HEK293 (cell line): ENCODE results near the gene PKDREJ.

Experiments
- CTCF ChIA-PET: fragments of 350-600 bp; formaldehyde crosslinking; extraction: SDS; loops from one replicate; lab custom pipeline; 2021; ENCODE audit warnings: antibody characterized with exemption; lab: Yijun Ruan, JAX
- POLR2A ChIA-PET: fragments of 300-600 bp; formaldehyde crosslinking; extraction: SDS; loops from one replicate; lab custom pipeline; 2020; ENCODE audit warnings: antibody characterized with exemption, inconsistent platforms; lab: Yijun Ruan, JAX
- H3K27ac ChIP-seq: fragments of 200-500 bp; sonication (Bioruptor generic); 2 replicates; pipeline ENCODE4 v1.5.1; 2014; ENCODE audit warnings: low read depth, low read length, control low read depth, inconsistent platforms; ENCODE audit errors: extremely low read depth
- H3K36me3 ChIP-seq, 2 experiments: fragments of 200-500 bp in 1 of 2; sonication (Bioruptor generic) in 1 of 2; 1 replicate in 1 of 2; 2 replicates in 1 of 2; pipeline ENCODE4 v1.5.1; 2014 to 2017; ENCODE audit warnings: inconsistent platforms in 2 of 2, low read length in 2 of 2; ENCODE audit not compliant: control insufficient read depth in 2 of 2, insufficient read depth in 1 of 2
- H3K4me1 ChIP-seq: fragments of 200-500 bp; sonication (Bioruptor generic); 2 replicates; pipeline ENCODE4 v1.5.1; 2014; ENCODE audit warnings: mild to moderate bottlenecking, low read length, inconsistent platforms; ENCODE audit not compliant: control insufficient read depth, insufficient read depth
- H3K4me3 ChIP-seq: 2 replicates; pipeline ENCODE4 v1.5.1; 2011; ENCODE audit warnings: low read depth, mild to moderate bottlenecking, control low read depth, low read length, moderate library complexity
- H3K9me3 ChIP-seq: fragments of 200-500 bp; sonication (Bioruptor generic); 2 replicates; pipeline ENCODE4 v1.5.1; 2014; ENCODE audit warnings: low read depth, low read length, inconsistent platforms; ENCODE audit not compliant: control insufficient read depth, insufficient read depth
- GLIS1 ChIP-seq: fragments of 450-650 bp; formaldehyde crosslinking; IDR thresholded peaks from 2 replicates; pipeline ENCODE4 v1.5.1; 2016; ENCODE audit warnings: missing biosample characterization, missing genetic modification characterization
- HOXD13 ChIP-seq: sonication (generic); formaldehyde crosslinking; IDR thresholded peaks from 2 replicates; pipeline ENCODE4 v1.8.0; 2022; ENCODE audit warnings: missing genetic modification reagents, borderline replicate concordance
- OSR2 ChIP-seq: fragments of 450-650 bp; formaldehyde crosslinking; IDR thresholded peaks from 2 replicates; pipeline ENCODE4 v1.5.1; 2016; ENCODE audit warnings: missing biosample characterization, missing genetic modification characterization
- OVOL3 ChIP-seq: fragments of 450-650 bp; formaldehyde crosslinking; IDR thresholded peaks from 2 replicates; pipeline ENCODE4 v1.5.1; 2016; ENCODE audit warnings: missing biosample characterization, missing genetic modification characterization
- WT1 ChIP-seq: fragments of 450-650 bp; formaldehyde crosslinking; IDR thresholded peaks from 2 replicates; pipeline ENCODE4 v1.5.1; 2016; ENCODE audit warnings: missing biosample characterization, missing genetic modification characterization
- YY1 ChIP-seq: fragments of 450-650 bp; formaldehyde crosslinking; IDR thresholded peaks from 2 replicates; pipeline ENCODE4 v1.5.1; 2018; ENCODE audit warnings: missing biosample characterization, missing genetic modification characterization
- ZBTB20 ChIP-seq: fragments of 450-650 bp; formaldehyde crosslinking; IDR thresholded peaks from 2 replicates; pipeline ENCODE4 v1.5.1; 2016; ENCODE audit warnings: missing biosample characterization, missing genetic modification characterization
- ZNF114 ChIP-seq: fragments of 450-650 bp; formaldehyde crosslinking; IDR thresholded peaks from 2 replicates; pipeline ENCODE4 v1.5.0; 2017; ENCODE audit warnings: missing biosample characterization, missing genetic modification characterization
- ZNF121 ChIP-seq: fragments of 450-650 bp; formaldehyde crosslinking; IDR thresholded peaks from 2 replicates; pipeline ENCODE4 v1.5.1; 2016; ENCODE audit warnings: missing biosample characterization, missing genetic modification characterization
- ZNF146 ChIP-seq: fragments of 450-650 bp; formaldehyde crosslinking; IDR thresholded peaks from 2 replicates; pipeline ENCODE4 v1.5.1; 2016; ENCODE audit warnings: missing biosample characterization, missing genetic modification characterization
- ZNF223 ChIP-seq: fragments of 450-650 bp; formaldehyde crosslinking; IDR thresholded peaks from 2 replicates; pipeline ENCODE4 v1.5.1; 2016; ENCODE audit warnings: missing biosample characterization, missing genetic modification characterization
- ZNF292 ChIP-seq: fragments of 450-650 bp; formaldehyde crosslinking; IDR thresholded peaks from 2 replicates; pipeline ENCODE4 v1.5.1; 2016; ENCODE audit warnings: low read depth, missing biosample characterization, missing genetic modification characterization, borderline replicate concordance
- ZNF335 ChIP-seq: fragments of 450-650 bp; formaldehyde crosslinking; conservative IDR thresholded peaks from 2 replicates; pipeline ENCODE4 v1.5.1; 2016; ENCODE audit warnings: missing biosample characterization, missing genetic modification characterization
- ZNF426 ChIP-seq: fragments of 450-650 bp; formaldehyde crosslinking; IDR thresholded peaks from 2 replicates; pipeline ENCODE4 v1.5.1; 2017; ENCODE audit warnings: missing biosample characterization, missing genetic modification characterization, mild to moderate bottlenecking, inconsistent platforms, moderate library complexity
- ZNF514 ChIP-seq: fragments of 450-650 bp; formaldehyde crosslinking; IDR thresholded peaks from 2 replicates; pipeline ENCODE4 v1.5.1; 2016; ENCODE audit warnings: missing biosample characterization, missing genetic modification characterization
- ZNF560 ChIP-seq: fragments of 450-650 bp; formaldehyde crosslinking; IDR thresholded peaks from 2 replicates; pipeline ENCODE4 v1.5.1; 2017; ENCODE audit warnings: missing biosample characterization, missing genetic modification characterization, borderline replicate concordance
- ZNF610 ChIP-seq: fragments of 450-650 bp; formaldehyde crosslinking; IDR thresholded peaks from 2 replicates; pipeline ENCODE4 v1.5.1; 2016; ENCODE audit warnings: missing biosample characterization, missing genetic modification characterization, borderline replicate concordance
- ZSCAN16 ChIP-seq: fragments of 450-650 bp; formaldehyde crosslinking; IDR thresholded peaks from 2 replicates; pipeline ENCODE4 v1.5.1; 2016; ENCODE audit warnings: missing biosample characterization, missing genetic modification characterization
- ZSCAN18 ChIP-seq: fragments of 450-650 bp; formaldehyde crosslinking; IDR thresholded peaks from 2 replicates; pipeline ENCODE4 v1.5.1; 2016; ENCODE audit warnings: missing biosample characterization, missing genetic modification characterization
- ZSCAN30 ChIP-seq: fragments of 450-650 bp; IDR thresholded peaks from 2 replicates; pipeline ENCODE4 v1.5.1; 2018; ENCODE audit warnings: missing biosample characterization, mild to moderate bottlenecking, missing genetic modification characterization, moderate library complexity
- TF ChIP-seq, protein P1 (sequence below): fragments of 450-650 bp; formaldehyde crosslinking; conservative IDR thresholded peaks from 2 replicates; pipeline ENCODE4 v1.5.1; 2016; ENCODE audit warnings: low read depth, missing biosample characterization, missing genetic modification characterization
- TF ChIP-seq, protein P2 (sequence below): fragments of 450-650 bp; formaldehyde crosslinking; conservative IDR thresholded peaks from 2 replicates; pipeline ENCODE4 v1.5.1; 2016; ENCODE audit warnings: low read depth, missing biosample characterization, missing genetic modification characterization
- TF ChIP-seq, protein P3 (sequence below): fragments of 450-650 bp; formaldehyde crosslinking; IDR thresholded peaks from 2 replicates; pipeline ENCODE4 v1.5.1; 2017; ENCODE audit warnings: missing biosample characterization, mild to moderate bottlenecking, missing genetic modification characterization, moderate library complexity
- TF ChIP-seq, protein P4 (sequence below): fragments of 450-650 bp; formaldehyde crosslinking; IDR thresholded peaks from 2 replicates; pipeline ENCODE4; 2016; ENCODE audit warnings: missing biosample characterization, missing genetic modification characterization

PKDREJ gene

DNA sequence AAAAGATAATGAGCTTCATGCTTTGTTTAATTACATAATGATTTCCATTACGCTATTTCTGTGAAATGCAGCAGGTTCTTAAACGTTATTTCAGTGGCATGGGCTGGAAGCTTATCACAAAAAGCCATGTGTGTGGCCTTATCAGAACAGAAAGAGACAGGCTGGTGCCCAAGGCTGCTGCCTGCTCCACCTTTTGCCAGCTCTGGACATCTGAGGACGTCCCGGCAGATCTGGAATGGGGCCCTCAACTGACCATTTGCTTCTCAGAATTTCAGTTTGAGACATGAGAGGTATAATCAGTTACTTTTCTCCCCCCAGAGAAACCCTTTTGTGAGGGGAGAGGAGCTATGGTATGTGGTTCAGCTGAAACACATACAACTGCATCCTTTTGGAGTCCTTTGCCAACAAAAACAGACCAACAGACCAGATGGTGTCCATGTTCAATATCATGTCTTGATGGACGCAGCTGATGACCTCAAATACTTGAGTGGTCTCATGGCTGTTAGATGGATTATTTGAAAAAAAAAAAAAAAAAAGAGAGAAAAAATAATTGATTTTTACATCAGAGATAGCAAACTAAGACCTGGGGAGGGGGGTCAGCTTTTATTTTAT is 21.6 kb downstream of the PKDREJ start (continued):
- TF ChIP-seq, protein P1, sequence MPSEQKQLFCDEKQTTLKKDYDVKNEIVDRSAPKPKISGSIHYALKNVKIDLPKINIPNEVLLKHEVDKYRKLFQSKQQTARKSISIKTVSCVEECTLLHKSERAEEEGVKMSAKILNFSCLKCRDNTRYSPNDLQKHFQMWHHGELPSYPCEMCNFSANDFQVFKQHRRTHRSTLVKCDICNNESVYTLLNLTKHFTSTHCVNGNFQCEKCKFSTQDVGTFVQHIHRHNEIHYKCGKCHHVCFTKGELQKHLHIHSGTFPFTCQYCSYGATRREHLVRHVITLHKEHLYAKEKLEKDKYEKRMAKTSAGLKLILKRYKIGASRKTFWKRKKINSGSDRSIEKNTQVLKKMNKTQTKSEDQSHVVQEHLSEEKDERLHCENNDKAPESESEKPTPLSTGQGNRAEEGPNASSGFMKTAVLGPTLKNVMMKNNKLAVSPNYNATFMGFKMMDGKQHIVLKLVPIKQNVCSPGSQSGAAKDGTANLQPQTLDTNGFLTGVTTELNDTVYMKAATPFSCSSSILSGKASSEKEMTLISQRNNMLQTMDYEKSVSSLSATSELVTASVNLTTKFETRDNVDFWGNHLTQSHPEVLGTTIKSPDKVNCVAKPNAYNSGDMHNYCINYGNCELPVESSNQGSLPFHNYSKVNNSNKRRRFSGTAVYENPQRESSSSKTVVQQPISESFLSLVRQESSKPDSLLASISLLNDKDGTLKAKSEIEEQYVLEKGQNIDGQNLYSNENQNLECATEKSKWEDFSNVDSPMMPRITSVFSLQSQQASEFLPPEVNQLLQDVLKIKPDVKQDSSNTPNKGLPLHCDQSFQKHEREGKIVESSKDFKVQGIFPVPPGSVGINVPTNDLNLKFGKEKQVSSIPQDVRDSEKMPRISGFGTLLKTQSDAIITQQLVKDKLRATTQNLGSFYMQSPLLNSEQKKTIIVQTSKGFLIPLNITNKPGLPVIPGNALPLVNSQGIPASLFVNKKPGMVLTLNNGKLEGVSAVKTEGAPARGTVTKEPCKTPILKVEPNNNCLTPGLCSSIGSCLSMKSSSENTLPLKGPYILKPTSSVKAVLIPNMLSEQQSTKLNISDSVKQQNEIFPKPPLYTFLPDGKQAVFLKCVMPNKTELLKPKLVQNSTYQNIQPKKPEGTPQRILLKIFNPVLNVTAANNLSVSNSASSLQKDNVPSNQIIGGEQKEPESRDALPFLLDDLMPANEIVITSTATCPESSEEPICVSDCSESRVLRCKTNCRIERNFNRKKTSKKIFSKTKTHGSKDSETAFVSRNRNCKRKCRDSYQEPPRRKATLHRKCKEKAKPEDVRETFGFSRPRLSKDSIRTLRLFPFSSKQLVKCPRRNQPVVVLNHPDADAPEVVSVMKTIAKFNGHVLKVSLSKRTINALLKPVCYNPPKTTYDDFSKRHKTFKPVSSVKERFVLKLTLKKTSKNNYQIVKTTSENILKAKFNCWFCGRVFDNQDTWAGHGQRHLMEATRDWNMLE, result no peak
- no peak for TF ChIP-seq ZSCAN30 (tag by site-specific recombination)
- no peak for TF ChIP-seq ZNF335 (tag by site-specific recombination)
- TF ChIP-seq ZSCAN18 (tag by site-specific recombination), result no peak
- no peak for TF ChIP-seq OSR2 (tag by site-specific recombination)
- TF ChIP-seq ZBTB20 (tag by site-specific recombination), result no peak

DNA sequence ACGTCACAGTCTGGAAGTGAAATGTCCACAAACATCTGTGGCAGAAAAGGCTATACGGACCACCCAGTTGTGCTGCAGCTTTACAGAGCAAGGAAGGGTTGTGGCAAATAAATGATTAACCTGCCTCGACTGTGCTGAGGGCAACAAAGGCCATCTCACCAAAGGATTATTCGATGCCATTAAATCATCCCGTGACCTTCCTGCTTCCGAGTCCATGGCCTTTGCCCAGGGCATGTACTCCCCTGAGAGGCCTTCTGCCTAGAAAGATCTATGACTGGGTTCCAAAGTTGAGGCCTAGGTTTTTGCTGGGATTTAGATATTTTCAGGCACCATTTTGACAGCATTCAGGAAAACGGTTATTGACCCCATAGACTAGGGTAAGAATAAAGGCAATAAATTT is 22.2 kb downstream of the PKDREJ start:
- no peaks in the 10 kb centered on the region for H3K4me1 ChIP-seq
- H3K4me3 ChIP-seq, result no peak overlapping the region
- POLR2A ChIA-PET, result no interaction called here
- TF ChIP-seq ZNF146 (tag by site-specific recombination), result no peak
- TF ChIP-seq WT1, result no peak
- TF ChIP-seq YY1, result no peak
- TF ChIP-seq, protein P2, sequence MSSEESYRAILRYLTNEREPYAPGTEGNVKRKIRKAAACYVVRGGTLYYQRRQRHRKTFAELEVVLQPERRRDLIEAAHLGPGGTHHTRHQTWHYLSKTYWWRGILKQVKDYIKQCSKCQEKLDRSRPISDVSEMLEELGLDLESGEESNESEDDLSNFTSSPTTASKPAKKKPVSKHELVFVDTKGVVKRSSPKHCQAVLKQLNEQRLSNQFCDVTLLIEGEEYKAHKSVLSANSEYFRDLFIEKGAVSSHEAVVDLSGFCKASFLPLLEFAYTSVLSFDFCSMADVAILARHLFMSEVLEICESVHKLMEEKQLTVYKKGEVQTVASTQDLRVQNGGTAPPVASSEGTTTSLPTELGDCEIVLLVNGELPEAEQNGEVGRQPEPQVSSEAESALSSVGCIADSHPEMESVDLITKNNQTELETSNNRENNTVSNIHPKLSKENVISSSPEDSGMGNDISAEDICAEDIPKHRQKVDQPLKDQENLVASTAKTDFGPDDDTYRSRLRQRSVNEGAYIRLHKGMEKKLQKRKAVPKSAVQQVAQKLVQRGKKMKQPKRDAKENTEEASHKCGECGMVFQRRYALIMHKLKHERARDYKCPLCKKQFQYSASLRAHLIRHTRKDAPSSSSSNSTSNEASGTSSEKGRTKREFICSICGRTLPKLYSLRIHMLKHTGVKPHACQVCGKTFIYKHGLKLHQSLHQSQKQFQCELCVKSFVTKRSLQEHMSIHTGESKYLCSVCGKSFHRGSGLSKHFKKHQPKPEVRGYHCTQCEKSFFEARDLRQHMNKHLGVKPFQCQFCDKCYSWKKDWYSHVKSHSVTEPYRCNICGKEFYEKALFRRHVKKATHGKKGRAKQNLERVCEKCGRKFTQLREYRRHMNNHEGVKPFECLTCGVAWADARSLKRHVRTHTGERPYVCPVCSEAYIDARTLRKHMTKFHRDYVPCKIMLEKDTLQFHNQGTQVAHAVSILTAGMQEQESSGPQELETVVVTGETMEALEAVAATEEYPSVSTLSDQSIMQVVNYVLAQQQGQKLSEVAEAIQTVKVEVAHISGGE, result no peak
- TF ChIP-seq ZNF223 (tag by site-specific recombination), result no peak
- no peak for TF ChIP-seq HOXD13 (CRISPR knock-in tag)
- TF ChIP-seq, protein P3, sequence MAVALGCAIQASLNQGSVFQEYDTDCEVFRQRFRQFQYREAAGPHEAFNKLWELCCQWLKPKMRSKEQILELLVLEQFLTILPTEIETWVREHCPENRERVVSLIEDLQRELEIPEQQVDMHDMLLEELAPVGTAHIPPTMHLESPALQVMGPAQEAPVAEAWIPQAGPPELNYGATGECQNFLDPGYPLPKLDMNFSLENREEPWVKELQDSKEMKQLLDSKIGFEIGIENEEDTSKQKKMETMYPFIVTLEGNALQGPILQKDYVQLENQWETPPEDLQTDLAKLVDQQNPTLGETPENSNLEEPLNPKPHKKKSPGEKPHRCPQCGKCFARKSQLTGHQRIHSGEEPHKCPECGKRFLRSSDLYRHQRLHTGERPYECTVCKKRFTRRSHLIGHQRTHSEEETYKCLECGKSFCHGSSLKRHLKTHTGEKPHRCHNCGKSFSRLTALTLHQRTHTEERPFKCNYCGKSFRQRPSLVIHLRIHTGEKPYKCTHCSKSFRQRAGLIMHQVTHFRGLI (tag by site-specific recombination), result no peak
- TF ChIP-seq ZNF514, result no peak
- TF ChIP-seq ZNF610 (tag by site-specific recombination), result no peak
- TF ChIP-seq ZNF426 (tag by site-specific recombination), result no peak
- TF ChIP-seq ZNF114, result no peak
- no peak for TF ChIP-seq GLIS1 (tag by site-specific recombination)
- no peak for TF ChIP-seq OVOL3 (tag by site-specific recombination)
- no peak for TF ChIP-seq ZNF560
- TF ChIP-seq ZSCAN16 (tag by site-specific recombination), result no peak
- TF ChIP-seq ZNF121 (tag by site-specific recombination), result no peak
- TF ChIP-seq ZNF292, result no peak
- TF ChIP-seq, protein P4, sequence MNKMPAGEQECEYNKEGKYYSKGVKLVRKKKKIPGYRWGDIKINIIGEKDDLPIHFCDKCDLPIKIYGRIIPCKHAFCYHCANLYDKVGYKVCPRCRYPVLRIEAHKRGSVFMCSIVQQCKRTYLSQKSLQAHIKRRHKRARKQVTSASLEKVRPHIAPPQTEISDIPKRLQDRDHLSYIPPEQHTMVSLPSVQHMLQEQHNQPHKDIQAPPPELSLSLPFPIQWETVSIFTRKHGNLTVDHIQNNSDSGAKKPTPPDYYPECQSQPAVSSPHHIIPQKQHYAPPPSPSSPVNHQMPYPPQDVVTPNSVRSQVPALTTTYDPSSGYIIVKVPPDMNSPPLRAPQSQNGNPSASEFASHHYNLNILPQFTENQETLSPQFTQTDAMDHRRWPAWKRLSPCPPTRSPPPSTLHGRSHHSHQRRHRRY, result no peak
- TF ChIP-seq, all 188 proteins: peak for 0
- CTCF ChIA-PET, result interaction anchor here (0.9 kb wide), 1 partner anchor 621 kb away, joined by 3 read pairs; no protein-coding TSS in a partner anchor
- Histone ChIP-seq H3K9me3 (no peaks in the 10 kb centered on the region), H3K36me3 (peaks cover 0 to 32% of the 10 kb centered on the region in 2 experiments; a peak in 1 of 3 replicates), H3K27ac (no peak overlapping the region)
